Fibroblast of lung (primary cell): ENCODE results near the gene GLDC.

Experiments
- CTCF ChIP-seq, 2 donors: IDR thresholded peaks in 1 of 2; conservative IDR thresholded peaks in 1 of 2; 1 replicate in 1 of 2; 2 replicates in 1 of 2; pipeline ENCODE4 v1.5.1; 2011 to 2012; ENCODE audit warnings: low read length in 2 of 2, control low read depth in 1 of 2, inconsistent platforms in 1 of 2, low read depth in 1 of 2, mild to moderate bottlenecking in 1 of 2
- EZH2 ChIP-seq: IDR thresholded peaks from 2 replicates; pipeline ENCODE4 v1.5.1; 2012; ENCODE audit warnings: low read length, control low read depth, mild to moderate bottlenecking; ENCODE audit errors: missing control alignments

DNA sequence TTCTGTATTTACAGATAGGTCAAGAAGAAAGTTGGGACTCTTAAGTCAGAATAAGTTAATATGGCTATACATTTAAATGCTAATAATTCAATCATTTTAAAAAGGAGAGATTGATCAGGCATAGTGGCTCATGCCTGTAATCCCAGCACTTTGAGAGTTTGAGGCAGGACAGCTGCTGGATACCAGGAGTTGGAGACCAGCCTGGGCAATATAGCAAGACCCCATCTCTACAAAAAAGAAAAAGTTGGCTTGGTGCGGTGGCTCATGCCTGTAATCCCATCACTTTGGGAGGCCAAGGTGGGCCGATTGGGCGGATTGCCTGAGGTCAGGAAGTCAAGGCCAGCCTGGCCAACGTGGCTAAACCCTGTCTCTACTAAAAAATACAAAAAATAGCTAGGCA, 15.0 kb upstream of the GLDC start:
- TF ChIP-seq CTCF (conservative IDR thresholded peaks at IDR 0.05 in 1 of 2, IDR thresholded peaks at IDR 0.05 in 1 of 2; ENCODE audit: low read depth in 1 of 2, low read length in 2 of 2) (no peak), EZH2 (no peak)
